HepG2 (cell line): ENCODE measurements around the gene GSK3A. TPM values are rescaled to one million over a fixed set of nuclear protein-coding genes. Genes with fewer than 3 reads are reported as not detected.

ENCODE experiments used
- ATAC-seq: fragments of 200-7000 bp; cut with Tn5 transposase; 3 replicates; pipeline ENCODE4 v1.9.1; 2020; ENCODE audit warnings: mild to moderate bottlenecking, moderate library complexity
- BruUV-seq: library from RNA; stranded (reverse); fragments of 400-500 nt; replicated peaks from 2 replicates; lab custom pipeline; 2021; lab: Mats Ljungman, UMichigan
- CTCF ChIA-PET: fragments of 300-600 bp; formaldehyde crosslinking; extraction: SDS; loops from one replicate; lab custom pipeline; 2021; ENCODE audit warnings: low total read pairs, inconsistent platforms, low intra/inter-chr PET ratio; lab: Yijun Ruan, JAX
- POLR2A ChIA-PET: fragments of 350-600 bp; sonication (Branson Sonifier 250); formaldehyde crosslinking; loops from one replicate; lab custom pipeline; 2020; ENCODE audit warnings: antibody characterized with exemption, inconsistent platforms; lab: Yijun Ruan, JAX
- DNase-seq: peaks from one replicate; pipeline ENCODE4 v3.0.0-alpha.2; 2015; ENCODE audit warnings: low spot score
- FAIRE-seq: peaks from 3 replicates; lab custom pipeline; 2011; peaks lifted over from hg19 to GRCh38; lab: Jason Lieb, UNC
- H2AFZ ChIP-seq: one replicate; pipeline ENCODE4 v1.6.1; 2011; ENCODE audit warnings: low read length, inconsistent platforms
- H3K27ac ChIP-seq: fragments of 300-600 bp; 3 replicates; pipeline ENCODE4 v1.8.0; 2011; ENCODE audit warnings: mixed run types, mild to moderate bottlenecking, mixed read lengths, low read length, inconsistent platforms; ENCODE audit not compliant: insufficient read depth; ENCODE audit errors: extremely low read length
- H3K27me3 ChIP-seq, 2 experiments: fragments of 200-600 bp in 1 of 2; 2 replicates in 1 of 2; 3 replicates in 1 of 2; pipeline versions ENCODE4 v1.6.0 to v1.8.0; 2011; ENCODE audit warnings: low read length in 2 of 2, mild to moderate bottlenecking in 2 of 2, moderate library complexity in 2 of 2, inconsistent platforms in 1 of 2; ENCODE audit not compliant: insufficient read depth in 2 of 2, control insufficient read depth in 1 of 2
- H3K36me3 ChIP-seq, 2 experiments: fragments of 200-600 bp in 1 of 2; replicated peaks in 1 of 2; 2 replicates in 1 of 2; 3 replicates in 1 of 2; pipeline versions ENCODE4 v1.5.1 to v1.8.0; 2011; ENCODE audit warnings: low read length in 2 of 2, inconsistent platforms in 1 of 2; ENCODE audit not compliant: insufficient read depth in 2 of 2, control insufficient read depth in 1 of 2
- H3K4me1 ChIP-seq: 2 replicates; pipeline ENCODE4 v1.5.1; 2012; ENCODE audit warnings: low read length, inconsistent platforms; ENCODE audit not compliant: insufficient read depth
- H3K4me2 ChIP-seq: 2 replicates; pipeline ENCODE4 v1.6.0; 2011; ENCODE audit warnings: low read depth, low read length, inconsistent platforms
- H3K4me3 ChIP-seq, 3 experiments: fragments of 200-600 bp in 1 of 3; sonication (generic), shearing (Covaris generic) in 1 of 3; replicated peaks in 1 of 3; 2 replicates each; pipeline ENCODE4 v1.5.1; 2011 to 2016; ENCODE audit warnings: low read length in 3 of 3, inconsistent platforms in 2 of 3, low read depth in 2 of 3, mild to moderate bottlenecking in 2 of 3, control low read depth in 1 of 3, mixed read lengths in 1 of 3; ENCODE audit not compliant: insufficient read depth in 1 of 3
- H3K79me2 ChIP-seq: one replicate; pipeline ENCODE4 v1.6.1; 2011; ENCODE audit warnings: low read length, inconsistent platforms; ENCODE audit not compliant: insufficient read depth
- H3K9ac ChIP-seq: 2 replicates; pipeline ENCODE4 v1.6.0; 2011; ENCODE audit warnings: mild to moderate bottlenecking, low read depth, low read length, inconsistent platforms; ENCODE audit not compliant: insufficient read depth
- H3K9me3 ChIP-seq: 2 replicates; pipeline ENCODE4 v1.5.1; 2012; ENCODE audit warnings: mild to moderate bottlenecking, low read length
- H4K20me1 ChIP-seq: 2 replicates; pipeline ENCODE4 v1.6.0; 2011; ENCODE audit warnings: inconsistent platforms, mild to moderate bottlenecking, low read length, moderate library complexity; ENCODE audit not compliant: insufficient read depth
- ASH2L ChIP-seq: fragments of 300-600, 200-600 bp; sonication (generic); IDR thresholded peaks from 2 replicates; pipeline ENCODE4 v1.7.0; 2017; ENCODE audit warnings: low read depth, mild to moderate bottlenecking, moderate library complexity, mixed read lengths, low read length; ENCODE audit not compliant: insufficient read length
- ETV5 ChIP-seq: IDR thresholded peaks from 2 replicates; pipeline ENCODE4 v1.6.1; 2018; ENCODE audit warnings: missing biosample characterization, missing genetic modification reagents, inconsistent platforms, borderline replicate concordance
- FOXJ3 ChIP-seq: sonication (generic); formaldehyde crosslinking; IDR thresholded peaks from 2 replicates; pipeline ENCODE4 v1.4.0; 2020; ENCODE audit warnings: missing genetic modification reagents, mild to moderate bottlenecking, borderline replicate concordance
- MATR3 ChIP-seq: sonication (generic); formaldehyde crosslinking; IDR thresholded peaks from 2 replicates; pipeline ENCODE4 v1.4.0; 2020; ENCODE audit warnings: missing genetic modification reagents
- POGK ChIP-seq: sonication (generic); formaldehyde crosslinking; conservative IDR thresholded peaks from 2 replicates; pipeline ENCODE4 v1.8.0; 2022; ENCODE audit warnings: mild to moderate bottlenecking, moderate library complexity, missing genetic modification reagents
- POLR2AphosphoS2 ChIP-seq: IDR thresholded peaks from 2 replicates; pipeline ENCODE4 v1.6.1; 2011; ENCODE audit warnings: low read depth, low read length, improper control_type of control experiment
- PRDM4 ChIP-seq: sonication (generic); formaldehyde crosslinking; IDR thresholded peaks from 2 replicates; pipeline ENCODE4 v1.9.0; 2021; ENCODE audit warnings: missing genetic modification reagents, borderline replicate concordance
- ZNF326 ChIP-seq: sonication (generic); formaldehyde crosslinking; IDR thresholded peaks from 2 replicates; pipeline ENCODE4 v1.4.0; 2020; ENCODE audit warnings: missing genetic modification reagents, borderline replicate concordance
- ZNF7 ChIP-seq: IDR thresholded peaks from 2 replicates; pipeline ENCODE4 v1.6.1; 2016; ENCODE audit warnings: missing biosample characterization, missing genetic modification reagents
- ZNF816 ChIP-seq: sonication (generic); formaldehyde crosslinking; IDR thresholded peaks from 2 replicates; pipeline ENCODE4 v1.8.0; 2022; ENCODE audit warnings: missing genetic modification reagents, mild to moderate bottlenecking, borderline replicate concordance
- WGBS: methylation state at CpG from one replicate; pipeline ENCODE4 v1.1.6; 2017; ENCODE audit warnings: low lambda C conversion rate; 5-methylcytosine and 5-hydroxymethylcytosine counted together
- in situ Hi-C: cut with HindIII; loops from 2 replicates; pipeline ENCODE4 v1.10.0; 2017; ENCODE audit warnings: low pct_unique_long_range_greater_than_20kb; ENCODE audit not compliant: extremely low pct_ligation_motif_present
- intact Hi-C: fragments of 100-400 bp; cut with micrococcal nuclease; formaldehyde crosslinking; loops from one replicate; pipeline ENCODE4 v1.10.0; 2022; ENCODE audit not compliant: unreplicated experiment
- polyA plus RNA-seq, 8 experiments: library from polyadenylated mRNA; depleted of rRNA in 3 of 8; stranded (reverse) in 7 of 8; unstranded in 1 of 8; fragments of >200 nt; fragmentation: Illumina TruSeq in 4 of 8; extraction: Trizol in 4 of 8; gene quantifications; 2 replicates each; pipeline versions ENCODE4 v1.2.1 to v1.2.3, GENCODE V29; 2011 to 2016; ENCODE audit warnings: low read depth in 4 of 8, missing spikeins in 1 of 8, mixed read lengths in 1 of 8; ENCODE audit not compliant: insufficient read depth in 1 of 8
- total RNA-seq, 5 experiments: library from RNA; depleted of rRNA; stranded (reverse); fragments of >200 nt; fragmentation: Illumina TruSeq; extraction: Trizol; gene quantifications; 2 replicates each; pipeline ENCODE4 v1.2.3, GENCODE V29; 2016; ENCODE audit warnings: low read depth in 1 of 5
- TF ChIP-seq, protein P1 (sequence below): IDR thresholded peaks from 2 replicates; pipeline ENCODE4 v1.6.1; 2016

The GSK3A gene
- total and polyA plus RNA-seq, 2 of the 13 experiments (the other 11 are each of a cell fraction or from before 2014, with no cell fraction given), result 16.9 to 52.5 TPM

DNA sequence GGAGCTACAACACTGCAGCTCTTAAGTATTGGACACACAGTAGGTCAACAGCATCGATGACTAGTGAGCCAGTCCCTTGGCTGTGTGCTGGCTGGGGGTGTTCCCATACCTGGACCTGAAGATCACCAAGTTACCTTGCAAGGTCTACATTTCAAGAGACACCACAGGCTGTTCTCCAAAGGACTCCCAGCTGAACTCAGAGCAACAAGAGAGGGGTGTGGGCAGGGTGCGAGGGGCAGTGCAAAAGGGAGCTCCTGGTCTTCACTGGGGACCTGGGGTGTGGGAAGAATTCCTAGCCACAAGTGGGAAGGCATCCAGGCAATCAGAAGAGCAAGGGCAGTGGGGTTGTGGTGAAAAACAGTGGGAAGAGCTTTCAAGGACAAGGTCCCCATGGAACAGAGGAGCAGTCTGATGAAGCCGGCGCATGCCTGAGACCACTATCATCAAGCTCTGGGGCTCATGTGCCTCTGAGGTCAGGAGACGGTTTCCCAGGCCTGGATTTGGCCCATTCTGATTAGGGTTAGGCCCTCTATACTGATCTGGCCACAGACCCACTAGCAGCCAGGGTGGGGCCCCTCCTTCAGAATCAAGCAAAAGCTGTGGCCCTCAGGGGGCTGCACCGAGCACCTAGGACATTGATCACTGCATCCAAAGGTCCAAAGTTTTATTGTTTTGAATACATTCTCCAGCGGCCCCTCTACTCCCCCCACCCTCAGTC is 4.7 kb upstream of the GSK3A start (continued):
- no peak for TF ChIP-seq ASH2L

DNA sequence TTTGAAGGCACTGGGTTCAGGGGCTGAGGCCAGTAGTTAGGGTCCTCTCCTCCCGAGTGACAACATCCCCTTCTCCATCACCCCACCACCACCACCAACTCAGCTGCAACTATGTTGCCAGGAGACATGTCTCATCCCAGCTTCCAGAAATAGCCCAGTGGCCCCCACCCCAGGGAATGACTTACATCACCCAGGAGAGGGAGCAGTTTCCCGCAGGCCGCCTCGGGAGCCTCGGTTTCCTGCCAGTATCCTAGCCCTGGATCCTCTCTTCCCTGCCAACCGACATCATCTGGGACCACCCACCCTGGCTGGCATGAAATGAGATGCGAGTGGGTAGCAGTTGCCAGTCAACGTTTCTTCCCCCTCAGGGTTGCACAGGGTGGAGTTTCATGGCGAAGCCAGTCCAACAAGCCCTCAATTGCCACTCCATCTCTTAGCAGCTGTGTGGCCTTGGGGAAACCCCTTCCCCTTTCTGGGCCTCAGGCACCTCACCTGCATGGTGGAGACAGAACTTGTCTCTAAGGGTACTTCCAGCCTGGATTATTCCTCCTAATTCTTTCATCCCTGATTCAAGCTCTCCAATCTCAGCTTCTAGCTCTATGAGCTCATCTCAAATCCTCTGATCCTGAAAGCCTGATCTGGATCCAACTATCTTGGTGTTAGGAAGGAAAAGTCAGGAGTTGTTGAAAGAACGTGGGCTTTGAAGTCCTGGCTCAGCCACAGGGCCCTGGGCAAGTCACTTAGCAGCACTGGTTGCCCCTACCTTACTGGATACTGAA is 3.9 kb upstream of the GSK3A start:
- FAIRE-seq (no peak), ATAC-seq (no peak), DNase-seq (no peak)
- Histone ChIP-seq H2AFZ (no peak overlapping the region), H3K4me2 (no peak overlapping the region), H3K36me3 (peaks cover 7 to 26% of the 10 kb centered on the region in 2 experiments; a peak in 3 of 5 replicates), H3K9me3 (no peaks in the 10 kb centered on the region), H3K4me3 (no peak overlapping the region), H3K27me3 (no peaks in the 10 kb centered on the region; a peak in 1 of 5 replicates), H3K79me2 (peaks cover 21% of the 10 kb centered on the region), H4K20me1 (peaks cover 30% of the 10 kb centered on the region), H3K9ac (no peak overlapping the region), H3K27ac (peak overlapping the region; percentile 28), H3K4me1 (peaks cover 55% of the 10 kb centered on the region)
- intact Hi-C loops, result no loop called here
- CTCF ChIA-PET, result interaction anchor here (0.9 to 4.3 kb wide), 4 partner anchors 31 to 50 kb away, joined by 3 to 34 read pairs (median 6); no protein-coding TSS in a partner anchor
- no TSS peak for BruUV-seq
- in situ Hi-C loops, result no loop called here
- 56% methylated on average over 8 of the region's 10 CpGs for WGBS
- POLR2A ChIA-PET, result interaction anchor here (0.6 to 6.6 kb wide), 9 partner anchors 10 to 56 kb away, joined by 3 to 117 read pairs (median 3); partner anchors contain the start of genes CIC, ERF, PAFAH1B3 and PRR19
- TF ChIP-seq ZNF7 (CRISPR knock-in tag), result no peak
- 0 out of 2 replicates have a peak, but pooled peaks have one; percentile 52 for TF ChIP-seq POGK (CRISPR knock-in tag)
- 0 out of 2 replicates have a peak, but pooled peaks have one; percentile 29 for TF ChIP-seq POLR2AphosphoS2
- TF ChIP-seq FOXJ3 (CRISPR knock-in tag), result no peak
- TF ChIP-seq MATR3, result no peak
- TF ChIP-seq ETV5 (CRISPR knock-in tag), result peak; percentile 10; the same call in 1 of the 2 replicates
- 0 out of 2 replicates have a peak, but pooled peaks have one; percentile 37 for TF ChIP-seq ZNF326
- no peak for TF ChIP-seq ZNF816 (CRISPR knock-in tag)
- TF ChIP-seq PRDM4 (CRISPR knock-in tag), result no peak
- TF ChIP-seq, protein P1, sequence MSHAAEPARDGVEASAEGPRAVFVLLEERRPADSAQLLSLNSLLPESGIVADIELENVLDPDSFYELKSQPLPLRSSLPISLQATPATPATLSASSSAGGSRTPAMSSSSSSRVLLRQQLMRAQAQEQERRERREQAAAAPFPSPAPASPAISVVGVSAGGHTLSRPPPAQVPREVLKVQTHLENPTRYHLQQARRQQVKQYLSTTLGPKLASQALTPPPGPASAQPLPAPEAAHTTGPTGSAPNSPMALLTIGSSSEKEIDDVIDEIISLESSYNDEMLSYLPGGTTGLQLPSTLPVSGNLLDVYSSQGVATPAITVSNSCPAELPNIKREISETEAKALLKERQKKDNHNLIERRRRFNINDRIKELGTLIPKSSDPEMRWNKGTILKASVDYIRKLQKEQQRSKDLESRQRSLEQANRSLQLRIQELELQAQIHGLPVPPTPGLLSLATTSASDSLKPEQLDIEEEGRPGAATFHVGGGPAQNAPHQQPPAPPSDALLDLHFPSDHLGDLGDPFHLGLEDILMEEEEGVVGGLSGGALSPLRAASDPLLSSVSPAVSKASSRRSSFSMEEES (CRISPR knock-in tag), result no peak
